Tibial nerve (tissue), 4 donors: ENCODE data around the gene PSG4.
"Not testable (repeated sequence)": the region's sequence is repeated elsewhere in the genome, so short reads cannot be mapped to it uniquely, and the experiment has no call there.

Source experiments
- EP300 ChIP-seq, 2 donors: sonication (generic); formaldehyde crosslinking; IDR thresholded peaks; one replicate each; pipeline ENCODE4 v1.6.1; 2017; ENCODE audit warnings: antibody characterized with exemption in 2 of 2, mild to moderate bottlenecking in 1 of 2
- POLR2A ChIP-seq, 2 donors: fragments of 450-650 bp; IDR thresholded peaks; one replicate each; pipeline ENCODE4 v1.6.1; 2017; ENCODE audit warnings: antibody characterized with exemption in 2 of 2, mild to moderate bottlenecking in 2 of 2, moderate library complexity in 2 of 2
- TF ChIP-seq, protein P1 (sequence below), 5 experiments: fragments of 200-600 bp in 3 of 5; fragments of 450-650 bp in 2 of 5; sonication (generic) in 3 of 5; IDR thresholded peaks; one replicate each; pipeline ENCODE4 v1.5.1; 2016 to 2019; ENCODE audit warnings: antibody characterized with exemption in 5 of 5, mild to moderate bottlenecking in 3 of 5, moderate library complexity in 2 of 5

DNA sequence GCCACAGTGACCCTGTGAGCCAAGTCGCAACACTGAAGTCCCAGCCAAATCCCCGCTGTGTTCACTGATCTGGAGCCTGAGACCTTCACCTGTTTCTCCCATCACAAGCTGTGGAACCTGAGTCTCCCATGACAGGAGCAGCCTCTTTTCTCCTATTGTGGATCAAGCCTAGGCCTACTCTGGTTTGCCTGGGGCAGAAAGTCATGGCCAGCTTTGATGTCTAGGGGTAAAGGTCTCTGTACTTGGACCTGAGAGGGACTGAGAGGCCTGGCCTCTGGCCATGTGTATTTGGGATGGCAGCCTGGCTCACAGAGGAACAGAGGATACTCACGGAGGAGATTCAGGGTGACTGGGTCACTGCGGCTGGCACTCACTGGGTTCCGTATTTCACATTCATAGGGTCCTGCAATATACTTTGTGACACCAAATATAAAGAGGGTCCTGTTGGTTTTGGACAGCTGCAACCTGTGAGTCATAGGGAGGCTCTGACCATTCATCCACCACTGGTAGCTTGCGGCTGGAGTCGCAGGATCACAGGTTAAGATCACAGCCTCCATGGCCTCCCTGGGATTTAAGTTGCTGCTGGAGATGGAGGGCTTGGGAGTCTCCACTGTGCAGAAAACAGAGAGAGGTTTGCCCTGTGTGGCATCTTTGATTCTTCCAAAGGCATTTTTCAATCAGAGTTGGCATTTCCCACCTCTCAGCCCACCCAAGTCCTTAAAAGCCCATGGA, 7.6 kb downstream of the PSG4 start:
- TF ChIP-seq, protein P1, sequence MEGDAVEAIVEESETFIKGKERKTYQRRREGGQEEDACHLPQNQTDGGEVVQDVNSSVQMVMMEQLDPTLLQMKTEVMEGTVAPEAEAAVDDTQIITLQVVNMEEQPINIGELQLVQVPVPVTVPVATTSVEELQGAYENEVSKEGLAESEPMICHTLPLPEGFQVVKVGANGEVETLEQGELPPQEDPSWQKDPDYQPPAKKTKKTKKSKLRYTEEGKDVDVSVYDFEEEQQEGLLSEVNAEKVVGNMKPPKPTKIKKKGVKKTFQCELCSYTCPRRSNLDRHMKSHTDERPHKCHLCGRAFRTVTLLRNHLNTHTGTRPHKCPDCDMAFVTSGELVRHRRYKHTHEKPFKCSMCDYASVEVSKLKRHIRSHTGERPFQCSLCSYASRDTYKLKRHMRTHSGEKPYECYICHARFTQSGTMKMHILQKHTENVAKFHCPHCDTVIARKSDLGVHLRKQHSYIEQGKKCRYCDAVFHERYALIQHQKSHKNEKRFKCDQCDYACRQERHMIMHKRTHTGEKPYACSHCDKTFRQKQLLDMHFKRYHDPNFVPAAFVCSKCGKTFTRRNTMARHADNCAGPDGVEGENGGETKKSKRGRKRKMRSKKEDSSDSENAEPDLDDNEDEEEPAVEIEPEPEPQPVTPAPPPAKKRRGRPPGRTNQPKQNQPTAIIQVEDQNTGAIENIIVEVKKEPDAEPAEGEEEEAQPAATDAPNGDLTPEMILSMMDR (IDR thresholded peaks at IDR 0.05): not testable (repeated sequence)
- TF ChIP-seq POLR2A, EP300 (IDR thresholded peaks at IDR 0.05): not testable (repeated sequence)
